ENCODE measurements around the gene ZNF385C.

- TF ChIP-seq, protein P1, sequence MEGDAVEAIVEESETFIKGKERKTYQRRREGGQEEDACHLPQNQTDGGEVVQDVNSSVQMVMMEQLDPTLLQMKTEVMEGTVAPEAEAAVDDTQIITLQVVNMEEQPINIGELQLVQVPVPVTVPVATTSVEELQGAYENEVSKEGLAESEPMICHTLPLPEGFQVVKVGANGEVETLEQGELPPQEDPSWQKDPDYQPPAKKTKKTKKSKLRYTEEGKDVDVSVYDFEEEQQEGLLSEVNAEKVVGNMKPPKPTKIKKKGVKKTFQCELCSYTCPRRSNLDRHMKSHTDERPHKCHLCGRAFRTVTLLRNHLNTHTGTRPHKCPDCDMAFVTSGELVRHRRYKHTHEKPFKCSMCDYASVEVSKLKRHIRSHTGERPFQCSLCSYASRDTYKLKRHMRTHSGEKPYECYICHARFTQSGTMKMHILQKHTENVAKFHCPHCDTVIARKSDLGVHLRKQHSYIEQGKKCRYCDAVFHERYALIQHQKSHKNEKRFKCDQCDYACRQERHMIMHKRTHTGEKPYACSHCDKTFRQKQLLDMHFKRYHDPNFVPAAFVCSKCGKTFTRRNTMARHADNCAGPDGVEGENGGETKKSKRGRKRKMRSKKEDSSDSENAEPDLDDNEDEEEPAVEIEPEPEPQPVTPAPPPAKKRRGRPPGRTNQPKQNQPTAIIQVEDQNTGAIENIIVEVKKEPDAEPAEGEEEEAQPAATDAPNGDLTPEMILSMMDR (IDR thresholded peaks at IDR 0.05 in 4 of 5, conservative IDR thresholded peaks at IDR 0.05 in 1 of 5): no peak
- no peak for TF ChIP-seq POLR2A (IDR thresholded peaks at IDR 0.05)
Measured at GRCh38 chr17:42103221-42103954, 5.1 kb upstream of the ZNF385C start.

All from gastrocnemius medialis (tissue), 4 donors.